Anterior cingulate cortex (tissue), 58 donors: ENCODE results near the gene RFX2.
A peak's percentile ranks its signal among the peaks of the same experiment; 100 is the strongest.
"Not testable (repeated sequence)": the region's sequence is repeated elsewhere in the genome, so short reads cannot be mapped to it uniquely, and the experiment has no call there.

Experiments used
- DNase-seq, 58 donors: peaks; one replicate each; lab custom pipeline; 2025; lab: John Stamatoyannopoulos, UW

The RFX2 gene

GRCh38 chr19:6106643-6107294, 3.5 kb downstream of the RFX2 start:
- not testable (repeated sequence) for DNase-seq

GRCh38 chr19:6105444-6105843, 4.9 kb downstream of the RFX2 start:
- DNase-seq = no peak

GRCh38 chr19:6103894-6104293, 6.4 kb downstream of the RFX2 start:
- no peak for DNase-seq

GRCh38 chr19:6103217-6103644, 7.1 kb downstream of the RFX2 start:
- peak in 20 of 58 donors; percentile 2 to 52 (median 16) for DNase-seq

DNA sequence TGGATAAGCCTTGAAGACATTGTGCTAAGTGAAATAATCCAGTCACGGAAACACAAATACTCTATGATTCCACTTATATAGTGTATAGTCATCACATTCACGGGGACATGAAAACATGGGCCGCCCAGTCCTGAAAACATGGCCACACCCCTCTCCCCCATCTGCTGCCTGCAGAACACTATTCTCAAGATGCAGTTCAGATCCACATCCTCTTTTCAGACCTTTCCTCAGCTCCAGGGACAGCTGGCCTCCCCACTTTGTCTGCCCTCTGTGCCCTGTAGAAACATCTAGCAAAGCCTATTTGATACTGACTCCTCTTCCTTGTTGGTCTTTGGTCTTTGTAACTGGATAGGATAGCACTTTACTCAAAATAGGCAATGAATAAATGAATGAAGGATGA, 8.3 kb downstream of the RFX2 start:
- no peak for DNase-seq

DNA sequence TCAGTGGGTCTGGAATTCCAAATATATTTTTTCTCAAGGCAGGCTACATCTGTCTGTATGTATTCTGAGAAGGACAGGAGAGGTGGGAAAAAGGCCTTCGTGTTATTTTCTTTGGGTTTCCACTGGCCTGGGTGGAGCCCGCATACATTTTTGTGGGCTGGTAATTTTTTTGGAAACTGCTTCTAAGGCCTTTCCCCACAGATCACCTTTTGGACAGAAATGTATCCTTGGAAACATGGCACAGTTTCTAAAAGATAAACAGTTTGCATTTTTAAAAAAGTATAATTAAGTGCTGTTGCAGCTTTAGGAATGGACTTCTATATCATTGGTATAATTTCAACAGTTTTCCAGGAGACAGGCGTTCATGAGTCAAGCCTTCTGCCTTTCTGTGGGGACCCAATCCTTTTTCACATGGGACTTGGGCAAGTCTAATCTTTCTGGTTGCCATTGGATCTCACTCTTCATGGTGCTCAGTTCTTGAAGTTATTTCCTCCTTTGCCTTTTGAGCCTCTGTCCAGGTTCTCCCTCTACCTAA, 8.9 kb downstream of the RFX2 start:
- DNase-seq = no peak

- peak in 1 of 58 donors; percentile 13 for DNase-seq
Measured at GRCh38 chr19:6100284-6100915, 9.9 kb downstream of the RFX2 start.

DNA sequence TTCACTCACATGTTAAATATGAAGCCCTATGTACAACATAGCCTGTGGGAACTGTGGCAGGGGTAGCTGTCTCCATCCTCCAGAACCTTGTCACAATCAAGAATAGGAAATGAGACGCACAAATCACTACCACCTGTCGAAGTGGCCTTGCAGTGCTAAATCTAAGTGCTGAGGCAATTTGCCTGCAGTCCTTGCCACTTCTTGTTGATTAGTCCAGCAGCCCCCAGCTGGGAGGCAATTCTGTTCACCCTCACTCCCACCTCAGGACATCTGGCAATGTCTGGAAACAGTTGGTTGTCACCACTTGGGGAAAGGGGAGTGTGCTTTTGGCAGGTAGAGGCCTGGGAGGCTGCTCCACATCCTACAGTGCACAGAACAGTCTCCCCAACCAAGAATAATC, 10.7 kb downstream of the RFX2 start:
- no peak for DNase-seq

DNA sequence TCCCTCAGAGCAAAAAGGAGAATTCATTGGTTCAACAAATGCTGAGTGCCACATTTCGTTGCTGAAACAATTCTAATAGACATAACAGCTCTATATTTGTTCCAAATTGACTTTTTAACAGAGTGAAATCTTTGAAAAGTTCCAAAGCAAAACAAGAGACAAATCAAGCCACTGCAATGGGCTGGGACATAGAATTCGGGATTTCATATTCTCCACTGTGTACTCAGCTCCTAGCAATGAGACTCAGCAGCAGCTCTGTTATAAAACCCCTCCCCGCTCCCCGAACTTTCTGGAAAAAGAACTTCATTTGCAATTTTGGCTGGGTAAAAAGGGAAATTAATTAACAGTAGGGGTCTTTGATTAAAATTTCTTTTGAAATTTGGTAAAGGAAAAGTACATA, 11.3 kb downstream of the RFX2 start:
- DNase-seq = peak in 9 of 58 donors; percentile 8 to 42 (median 15)

DNA sequence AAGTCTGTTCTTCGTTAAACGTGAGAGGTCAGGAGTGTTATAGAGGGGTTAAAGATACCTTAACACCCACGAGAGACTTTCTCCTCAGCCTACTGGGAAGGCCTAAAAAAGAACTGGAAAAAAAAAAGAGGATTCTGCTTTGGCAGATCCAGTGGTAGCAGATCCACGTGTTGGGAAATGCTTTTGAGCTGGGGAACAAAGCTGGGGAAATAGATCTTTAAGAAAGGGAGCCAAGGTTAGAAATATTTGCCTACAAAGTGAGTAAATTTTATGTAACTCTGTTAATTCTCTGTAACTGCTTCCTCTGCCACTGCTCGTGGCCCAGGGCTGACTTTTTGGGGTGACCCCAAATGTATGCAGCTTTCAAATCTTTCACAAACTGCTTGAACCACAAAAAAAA, 11.7 kb downstream of the RFX2 start:
- DNase-seq = peak in 1 of 58 donors; percentile 5

DNA sequence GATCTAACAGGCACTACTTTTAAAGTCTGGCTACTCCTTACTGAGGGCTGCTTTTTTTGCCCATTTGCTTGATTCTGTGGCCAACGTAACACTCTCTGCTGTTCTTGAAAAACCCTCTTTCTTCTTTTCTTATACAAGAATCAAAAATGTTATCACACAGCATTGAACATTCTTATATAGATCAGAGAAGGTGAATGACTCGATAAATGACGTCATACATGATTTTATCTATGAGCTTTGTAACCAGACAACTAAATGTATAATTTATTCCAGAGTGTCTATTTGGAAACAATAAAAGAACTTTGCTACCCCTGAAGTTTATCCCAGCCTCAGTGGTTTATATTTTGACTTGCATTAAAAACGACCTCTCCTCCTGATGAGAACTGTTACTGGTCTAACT, 12.4 kb downstream of the RFX2 start:
- DNase-seq = no peak

DNA sequence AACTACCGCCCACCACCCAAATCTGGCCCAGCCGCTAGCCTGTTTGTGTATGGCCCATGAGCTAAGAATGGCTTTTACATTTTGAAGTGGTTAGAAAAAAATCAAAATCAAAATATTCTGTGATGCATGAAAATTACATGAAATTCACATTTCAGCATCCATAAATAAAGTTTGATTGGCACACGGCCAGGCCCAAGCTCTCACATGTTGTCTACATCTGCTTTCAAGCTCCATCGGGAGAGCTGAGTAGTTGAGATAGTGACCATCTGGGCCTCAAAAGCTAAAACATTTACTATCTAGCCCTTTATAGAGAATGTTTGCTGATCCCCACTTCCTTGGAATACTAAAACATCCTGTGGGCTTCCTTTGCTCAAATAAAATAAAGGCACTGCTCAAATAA, 14.5 kb downstream of the RFX2 start:
- DNase-seq = no peak

GRCh38 chr19:6092329-6093286, 17.7 kb downstream of the RFX2 start:
- peak in 44 of 58 donors; percentile 13 to 76 (median 50) for DNase-seq

DNA sequence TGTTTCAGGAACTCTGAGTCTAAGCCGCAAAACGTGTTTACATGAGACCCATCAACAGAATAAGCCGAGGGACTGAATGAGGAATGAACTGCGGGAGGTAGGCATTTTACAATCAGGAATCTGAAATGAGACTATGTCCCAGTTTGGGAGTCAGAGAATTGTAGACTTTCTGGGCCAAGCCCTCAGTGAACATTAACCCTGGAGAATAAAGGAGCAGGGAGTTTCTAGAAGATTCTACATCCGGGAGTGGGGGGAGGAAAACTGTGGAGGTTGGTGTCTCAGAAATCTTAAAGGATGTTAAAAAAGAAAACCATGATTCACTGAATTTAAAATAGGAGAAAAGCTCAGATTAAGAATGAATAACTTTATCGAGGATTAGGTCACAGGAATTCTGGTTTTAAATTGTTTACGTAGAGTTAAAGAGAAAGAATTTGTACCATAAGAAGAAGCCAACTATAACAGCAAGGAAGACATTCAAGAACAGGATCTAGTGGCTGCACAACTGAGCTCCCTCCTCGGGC, 18.5 kb downstream of the RFX2 start:
- peak in 1 of 58 donors; percentile 13 for DNase-seq

DNA sequence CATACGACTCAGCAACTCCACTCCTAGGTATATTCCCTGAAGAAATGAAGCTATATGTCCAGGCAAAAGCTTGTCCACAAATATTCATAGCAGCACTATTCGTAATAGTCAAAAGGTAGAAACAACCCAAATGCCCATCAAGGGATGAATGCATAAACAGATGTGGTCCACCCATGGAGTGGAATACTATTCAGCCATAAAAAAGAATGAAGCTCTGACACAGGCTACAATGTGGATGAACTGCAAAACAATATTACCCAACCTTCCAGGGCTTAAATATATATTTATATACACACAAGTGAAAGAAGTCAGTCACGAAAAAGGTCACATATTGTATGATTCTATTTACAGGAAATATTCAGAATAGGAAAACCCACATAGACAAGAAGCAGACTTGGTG, 19.7 kb downstream of the RFX2 start:
- DNase-seq = no peak

DNA sequence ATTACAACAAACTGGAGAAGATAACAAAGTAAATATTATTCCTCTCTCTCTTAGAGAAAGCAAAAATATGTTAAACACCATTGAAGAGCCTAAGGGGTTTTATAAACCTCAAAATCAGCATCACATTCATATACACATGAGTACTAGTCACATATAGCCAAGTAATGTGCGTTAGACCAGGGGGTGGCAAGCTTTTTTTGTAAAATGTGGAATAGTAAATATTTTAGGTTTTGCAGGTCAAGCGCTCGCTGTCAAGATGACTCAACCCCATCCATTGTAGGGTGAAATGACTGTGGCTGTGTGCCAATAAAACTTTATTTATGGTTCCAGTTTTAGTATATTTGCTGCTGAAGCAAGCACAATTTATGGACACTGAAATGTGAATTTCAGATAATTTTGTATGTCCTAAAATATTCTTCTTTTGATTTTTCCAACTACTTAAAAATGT, 21.7 kb downstream of the RFX2 start:
- DNase-seq = no peak

DNA sequence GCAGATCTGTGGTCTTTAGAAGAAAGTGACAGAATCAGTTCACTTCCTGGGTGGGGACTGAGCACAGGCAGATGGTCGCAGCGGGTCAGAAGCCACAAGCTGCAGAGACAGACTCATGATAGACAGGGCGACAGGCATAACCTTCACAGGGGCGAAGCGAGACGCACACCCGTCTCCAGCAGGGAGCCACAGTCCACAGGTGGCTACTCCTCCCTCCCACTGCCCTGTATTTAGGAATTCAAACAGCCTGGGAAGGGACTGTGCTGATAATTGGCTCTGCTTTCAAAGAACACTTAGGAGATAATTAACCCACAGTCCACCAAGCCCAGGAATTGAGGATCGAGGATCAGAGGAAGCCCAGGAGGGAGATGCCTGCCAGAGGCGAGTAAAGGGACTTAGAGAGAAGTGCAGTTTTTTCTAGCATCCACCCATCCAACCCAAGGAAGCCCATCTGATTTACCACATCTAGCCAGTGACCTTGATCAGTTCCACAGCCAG, 23.2 kb downstream of the RFX2 start:
- DNase-seq = no peak

DNA sequence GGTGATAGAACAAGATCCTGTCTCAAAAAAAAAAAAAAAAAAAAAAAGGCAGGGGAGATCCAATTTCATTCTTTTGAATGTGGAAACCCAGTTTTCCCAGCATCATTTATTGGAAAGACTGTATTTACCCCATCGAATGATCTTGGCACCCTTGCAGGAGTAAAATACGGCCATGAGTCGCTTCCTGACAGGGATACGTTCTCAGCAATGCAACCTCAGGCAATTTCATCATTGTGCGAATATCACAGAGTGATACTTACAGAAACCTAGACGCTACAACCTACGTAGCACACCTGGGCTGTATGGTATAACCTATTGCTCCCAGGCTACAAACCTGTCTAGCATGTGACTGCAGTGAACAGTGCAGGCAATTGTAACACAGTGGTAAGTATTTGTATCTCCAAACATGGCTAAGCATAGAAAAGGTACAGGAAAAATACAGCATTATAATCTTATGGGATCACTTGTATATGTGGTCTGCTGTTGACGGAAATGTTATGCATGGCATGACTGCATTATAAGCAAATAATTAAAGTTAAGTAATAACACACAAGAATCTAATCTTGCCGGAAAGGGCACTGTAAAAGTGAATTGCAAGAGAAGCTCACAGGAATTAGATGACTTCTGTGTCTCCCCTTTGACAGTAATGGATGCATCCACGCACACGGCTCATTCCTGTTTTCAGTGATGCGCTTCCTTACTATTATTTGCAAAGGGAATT, 24.1 kb downstream of the RFX2 start:
- DNase-seq = no peak

DNA sequence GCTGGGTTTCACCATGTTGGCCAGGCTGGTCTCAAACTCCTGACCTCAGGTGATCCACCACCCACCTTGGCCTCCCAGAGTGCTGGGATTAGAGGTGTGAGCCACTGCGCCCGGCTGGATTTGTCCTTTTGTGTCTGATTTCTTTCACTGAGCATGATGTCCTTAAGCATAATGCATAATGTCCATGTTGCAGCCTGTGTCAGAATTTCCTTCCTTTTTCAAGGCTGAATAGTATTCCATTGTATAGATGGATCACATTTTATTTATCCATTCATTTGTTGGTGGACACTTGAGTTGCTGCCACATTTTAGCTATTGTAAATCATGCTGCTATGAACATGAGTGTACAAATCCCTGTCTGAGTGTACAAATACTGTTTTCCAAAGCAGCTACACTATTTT, 25.5 kb downstream of the RFX2 start:
- no peak for DNase-seq

GRCh38 chr19:6079107-6079506, 31.2 kb downstream of the RFX2 start:
- no peak for DNase-seq
